Measurements from ENCODE around the gene SYT8.

The SYT8 gene

DNA sequence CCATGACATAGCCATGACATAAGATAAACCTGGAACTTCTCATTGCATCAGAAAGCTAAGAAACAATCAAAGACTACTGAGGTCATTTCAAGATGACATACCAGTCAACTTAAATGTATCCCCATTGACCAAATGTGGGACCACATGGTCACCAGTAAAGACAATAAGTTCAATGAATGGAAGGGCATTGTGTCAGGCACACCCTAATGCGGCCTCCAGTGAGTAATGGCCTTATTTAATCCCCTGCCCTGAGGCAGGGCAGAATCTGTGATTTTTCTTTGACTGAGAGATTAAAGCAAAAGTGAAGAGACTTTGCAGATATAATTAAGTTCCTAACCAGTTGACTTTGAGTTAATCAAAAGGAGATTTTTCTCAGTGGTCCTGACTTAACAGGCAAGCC, 17.3 kb upstream of the SYT8 start:
- no peak for DNase-seq (ENCODE audit: low read depth)

DNA sequence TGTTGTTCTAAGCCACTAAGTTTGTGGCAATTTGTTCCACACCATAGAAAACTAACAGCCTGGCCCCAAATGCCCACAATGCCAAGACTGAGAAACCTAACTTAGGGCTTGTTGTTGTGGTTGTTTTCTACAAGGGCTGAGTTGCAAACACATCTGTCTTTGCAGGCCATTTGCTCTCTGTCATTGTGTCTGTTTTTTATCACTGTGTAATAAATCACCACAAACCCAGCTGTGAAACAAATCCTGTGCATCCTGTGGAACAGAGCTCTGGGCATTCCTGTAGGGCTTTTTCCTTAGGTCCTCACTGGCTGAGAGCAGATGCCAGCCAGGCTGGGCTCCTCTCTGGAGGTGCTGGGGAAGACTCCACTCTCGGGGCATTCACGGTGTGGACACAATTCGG, 15.7 kb upstream of the SYT8 start:
- no peak for DNase-seq (ENCODE audit: low read depth)

DNA sequence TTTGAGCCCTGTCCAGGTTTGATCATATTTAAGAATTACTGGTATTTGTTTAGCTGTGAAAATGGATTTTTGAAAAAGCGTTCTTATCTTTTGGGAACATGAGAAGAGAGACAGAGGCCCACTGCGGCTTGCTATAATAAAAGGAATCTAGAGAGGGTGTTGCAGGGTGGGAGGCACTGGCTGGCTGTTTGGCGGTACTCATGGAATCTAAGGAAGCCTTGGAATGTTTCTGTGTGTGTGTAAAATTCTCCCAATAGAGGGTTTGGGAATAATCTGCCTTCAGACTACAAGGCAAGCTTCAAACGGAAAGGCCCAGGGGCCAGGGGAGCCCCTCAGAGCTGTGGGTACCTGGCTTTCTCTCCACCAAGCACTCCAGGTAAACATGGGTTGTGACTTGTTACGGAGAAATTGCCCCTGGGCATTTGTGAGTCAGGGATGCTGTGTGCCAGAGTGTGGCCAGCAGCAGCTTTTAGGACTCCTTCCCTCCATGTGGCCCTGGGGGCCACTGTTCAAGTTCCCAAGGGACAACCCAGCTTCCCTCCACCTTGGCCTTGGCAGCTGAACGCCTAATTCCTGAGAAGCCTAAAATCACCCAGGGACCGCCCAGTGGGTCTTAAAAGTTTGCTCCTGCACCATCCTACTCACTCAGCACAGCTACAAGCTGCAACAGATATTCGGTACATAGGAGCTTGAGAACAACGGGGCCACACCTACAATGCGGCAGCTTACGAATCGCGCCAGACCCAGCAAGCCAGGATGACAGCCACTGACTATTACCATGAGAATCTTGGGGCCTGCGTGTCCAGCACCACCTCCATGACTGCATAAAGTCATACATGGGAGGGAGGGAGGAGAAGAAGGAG, 14.1 kb upstream of the SYT8 start:
- no peak for DNase-seq (ENCODE audit: low read depth)

DNA sequence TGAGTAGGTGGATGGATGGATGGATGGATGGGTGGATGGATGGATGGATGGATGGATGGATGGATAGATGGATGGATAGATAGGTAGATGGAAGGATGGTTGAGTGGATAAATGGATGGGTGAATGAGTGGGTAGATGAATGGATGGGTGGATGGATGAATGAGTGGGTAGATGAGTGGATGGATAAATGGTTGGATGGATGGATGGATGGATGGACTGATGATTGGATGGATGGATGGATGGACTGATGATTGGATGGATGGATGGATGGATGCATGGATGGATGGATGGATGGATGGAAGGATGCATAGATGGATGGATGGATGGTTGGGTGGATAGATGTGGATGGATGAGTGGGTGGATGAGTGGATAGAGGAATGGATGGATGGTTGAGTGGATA, 13.2 kb upstream of the SYT8 start:
- DNase-seq (ENCODE audit: low read depth), result no peak

DNA sequence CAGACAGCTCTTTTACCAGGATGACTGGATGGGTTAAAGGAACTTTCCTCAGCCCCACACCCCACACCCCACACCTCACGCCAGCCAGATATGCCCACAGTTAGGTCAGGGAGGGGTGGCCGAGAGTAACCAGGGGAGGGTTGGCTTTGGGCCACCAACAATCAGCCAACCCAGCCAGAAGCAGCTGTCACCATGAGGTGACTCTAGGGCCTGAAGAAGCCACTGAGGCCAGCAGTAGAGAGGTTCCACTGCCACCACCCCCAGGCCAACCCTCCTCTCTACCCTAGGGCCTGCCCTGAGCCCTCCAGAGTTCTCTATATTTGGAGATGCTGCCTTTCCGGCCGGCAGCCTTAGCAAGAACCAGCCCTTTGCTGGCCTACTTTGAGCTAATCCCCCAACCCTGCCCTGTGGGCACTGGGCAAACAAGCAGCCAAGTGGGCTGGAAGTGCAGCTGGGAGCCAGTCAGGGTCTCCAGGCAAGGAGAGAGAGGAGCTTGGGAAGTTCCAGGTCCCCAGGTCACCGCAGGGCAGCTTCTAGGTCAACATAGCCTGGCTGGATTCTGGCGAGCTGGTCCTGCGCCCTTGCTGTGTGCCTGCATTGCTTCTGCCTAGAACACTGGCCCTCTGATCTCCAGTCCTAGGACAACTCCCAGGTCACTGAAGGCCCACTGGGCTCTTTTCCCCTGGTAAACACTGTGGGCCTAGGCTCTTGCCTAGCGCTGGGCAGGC, 12.0 kb upstream of the SYT8 start:
- DNase-seq (ENCODE audit: low read depth), result no peak

DNA sequence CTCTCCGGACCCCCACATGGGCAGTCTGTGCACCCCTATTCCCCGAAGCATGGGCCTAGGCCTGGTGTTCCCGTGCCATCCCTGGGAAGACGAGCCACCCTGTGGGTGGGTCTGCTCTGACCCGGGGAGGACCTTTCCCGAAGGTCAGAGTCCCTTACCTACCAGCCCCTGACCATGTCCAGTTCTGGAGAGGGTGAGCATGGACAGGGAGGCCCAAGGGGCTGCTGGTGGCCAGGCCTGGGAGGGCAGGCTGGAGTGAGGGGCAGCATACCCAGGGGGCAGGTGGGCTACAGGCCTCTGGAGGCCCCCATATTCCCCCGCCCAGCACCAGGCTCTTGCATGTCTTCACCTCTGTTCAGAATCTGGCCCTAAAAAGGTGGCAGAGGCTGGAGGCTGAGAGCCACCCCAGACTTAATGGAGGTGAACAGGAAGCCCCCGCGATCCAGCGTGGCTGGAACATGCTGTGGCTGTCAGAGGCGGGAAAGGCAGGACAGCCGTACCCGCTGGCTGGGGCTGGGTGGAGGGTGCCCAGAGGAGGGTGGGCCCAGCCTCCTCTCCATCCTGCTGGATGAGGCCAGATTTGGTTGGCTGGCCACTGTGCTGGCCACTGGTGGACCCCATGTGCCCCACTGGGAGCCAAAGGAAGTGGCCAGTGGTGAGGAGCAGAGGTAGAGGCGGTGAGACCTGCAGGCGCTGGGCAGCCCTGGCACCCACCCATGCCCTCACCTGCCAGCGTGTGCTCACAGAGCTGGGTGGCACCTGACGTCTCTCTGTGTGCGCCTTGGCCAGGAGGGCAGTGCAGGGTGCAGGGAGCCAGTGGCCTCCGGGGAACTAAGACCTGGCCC, 11.2 kb upstream of the SYT8 start:
- DNase-seq (ENCODE audit: low read depth), result no peak

DNA sequence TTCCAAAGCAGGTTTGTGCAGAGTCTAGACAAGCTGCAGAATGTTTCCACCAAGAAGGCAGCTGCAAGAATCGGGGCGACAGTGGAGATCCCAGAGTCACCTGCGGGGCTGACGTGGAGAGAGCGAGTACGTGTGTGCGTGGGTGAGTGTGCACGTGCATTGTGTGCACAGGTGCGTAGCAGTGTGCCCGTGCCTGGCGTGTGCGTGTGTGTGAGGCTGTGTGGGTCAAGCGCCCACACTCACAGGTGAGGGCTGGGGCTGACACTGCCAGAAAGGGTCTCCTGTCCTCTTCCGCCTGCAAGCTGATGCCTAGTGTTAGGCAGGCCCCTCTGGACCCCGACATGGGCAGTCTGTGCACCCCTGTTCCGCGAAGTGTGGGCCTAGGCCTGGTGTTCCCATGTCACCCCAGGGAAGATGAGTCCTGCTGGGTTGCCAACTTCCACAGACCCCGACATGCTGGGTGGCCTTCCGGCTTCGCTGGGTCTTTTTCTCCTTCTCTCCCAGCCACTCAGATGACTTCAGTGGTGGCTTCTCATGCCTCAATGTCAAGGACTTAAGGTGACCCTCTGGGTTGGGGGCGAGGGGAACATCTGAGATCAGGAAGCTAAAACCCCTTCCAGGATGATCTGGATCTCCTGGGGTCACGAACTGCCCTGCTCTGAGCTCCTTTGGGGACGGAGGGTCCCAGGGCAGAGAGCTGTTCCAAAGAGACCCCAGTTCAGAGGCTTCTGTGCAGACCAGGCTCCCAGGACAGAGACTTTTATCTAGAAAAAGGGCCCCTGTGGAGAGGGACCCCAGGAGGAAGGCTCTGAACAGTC, 10.4 kb upstream of the SYT8 start:
- DNase-seq (ENCODE audit: low read depth), result no peak

DNA sequence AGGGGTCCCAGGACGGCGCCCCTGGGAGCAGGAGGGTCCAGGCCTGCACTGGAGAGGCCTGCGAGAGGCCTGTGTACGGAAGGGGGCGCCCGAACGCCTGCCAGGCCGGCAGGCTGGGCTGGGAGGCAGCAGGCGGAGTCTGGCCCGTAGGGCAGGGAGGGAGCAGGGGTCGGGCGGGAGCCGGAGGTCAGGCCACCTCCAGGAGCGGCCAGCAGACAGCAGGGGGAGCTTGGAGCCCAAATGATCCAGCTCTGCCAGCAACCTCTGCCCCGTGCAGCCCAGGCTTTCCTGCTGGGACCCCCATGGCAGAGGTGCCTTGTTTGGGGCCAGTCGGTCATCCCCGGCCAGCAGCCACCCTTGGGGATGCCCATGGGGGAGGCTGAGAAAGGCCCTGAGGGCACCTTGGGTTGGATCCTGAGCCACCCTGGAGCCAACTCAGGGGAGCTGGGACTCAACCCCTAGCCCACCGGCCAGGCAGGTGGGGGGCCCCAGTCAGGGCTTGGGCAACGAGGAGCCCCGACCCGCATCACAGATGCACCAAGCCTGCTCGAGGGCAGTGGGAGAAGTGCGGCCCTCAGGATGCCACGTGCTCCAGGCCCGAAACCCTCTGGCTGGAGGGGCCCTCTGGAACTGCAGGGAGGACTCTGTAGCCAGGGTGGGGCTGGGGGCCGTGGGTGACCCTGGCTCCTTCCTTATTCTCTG, 9.6 kb upstream of the SYT8 start:
- DNase-seq (ENCODE audit: low read depth), result no peak

DNA sequence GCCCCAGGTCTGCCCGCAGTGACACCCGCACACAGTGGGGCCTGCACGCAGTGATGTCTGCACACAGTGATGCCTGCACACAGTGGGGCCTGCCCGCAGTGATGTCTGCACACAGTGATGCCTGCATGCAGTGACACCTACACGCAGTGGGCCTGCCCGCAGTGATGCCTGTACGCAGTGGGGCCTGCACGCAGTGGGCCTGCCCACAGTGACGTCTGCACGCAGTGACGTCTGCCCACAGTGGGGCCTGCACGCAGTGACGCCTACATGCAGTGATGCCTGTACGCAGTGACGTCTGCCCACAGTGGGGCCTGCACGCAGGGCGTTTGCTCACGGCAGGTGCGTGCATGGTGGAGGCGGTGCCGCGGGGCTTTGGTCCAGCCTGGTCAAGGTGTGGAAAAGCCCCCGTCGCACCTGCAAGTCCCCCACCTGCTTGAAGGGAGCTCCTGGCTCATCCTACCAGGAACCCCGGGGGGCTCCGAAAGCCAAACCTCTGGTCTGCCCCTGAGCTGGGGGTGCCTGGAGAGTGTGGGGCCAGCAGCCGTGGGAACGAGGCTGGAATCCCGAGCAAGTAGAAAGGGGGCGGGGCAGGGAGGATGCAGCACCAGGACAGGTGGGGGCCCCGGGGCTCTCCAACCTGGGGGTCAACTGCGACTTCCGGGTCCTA, 8.9 kb upstream of the SYT8 start:
- DNase-seq (ENCODE audit: low read depth), result no peak

DNA sequence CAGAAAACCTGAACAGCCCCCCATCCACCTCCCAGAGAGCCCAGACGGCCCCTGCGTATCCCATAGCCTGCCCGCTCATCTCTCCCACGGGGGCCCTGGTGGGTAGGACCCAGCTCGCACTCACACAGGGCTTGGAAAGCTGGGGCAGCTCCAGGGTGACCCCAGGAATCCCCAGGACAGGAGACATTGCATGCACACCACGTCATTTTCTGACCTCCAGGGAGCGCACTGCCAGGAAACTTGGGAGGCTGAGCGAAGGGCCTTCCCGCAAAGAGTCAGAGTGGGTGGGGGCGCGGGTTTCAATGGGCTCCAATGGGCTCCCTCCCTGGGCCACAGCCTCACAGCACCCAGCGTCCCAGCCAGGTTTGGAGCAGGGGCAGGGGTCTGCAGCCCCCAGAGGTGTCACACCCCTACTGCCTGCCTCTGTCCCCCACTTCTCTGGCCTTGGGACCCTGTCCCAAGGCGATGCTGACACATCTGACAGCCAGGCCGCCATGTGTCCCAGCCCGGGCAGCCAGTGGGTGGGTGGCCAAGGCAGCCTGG, 8.2 kb upstream of the SYT8 start:
- no peak for DNase-seq (ENCODE audit: low read depth)

DNA sequence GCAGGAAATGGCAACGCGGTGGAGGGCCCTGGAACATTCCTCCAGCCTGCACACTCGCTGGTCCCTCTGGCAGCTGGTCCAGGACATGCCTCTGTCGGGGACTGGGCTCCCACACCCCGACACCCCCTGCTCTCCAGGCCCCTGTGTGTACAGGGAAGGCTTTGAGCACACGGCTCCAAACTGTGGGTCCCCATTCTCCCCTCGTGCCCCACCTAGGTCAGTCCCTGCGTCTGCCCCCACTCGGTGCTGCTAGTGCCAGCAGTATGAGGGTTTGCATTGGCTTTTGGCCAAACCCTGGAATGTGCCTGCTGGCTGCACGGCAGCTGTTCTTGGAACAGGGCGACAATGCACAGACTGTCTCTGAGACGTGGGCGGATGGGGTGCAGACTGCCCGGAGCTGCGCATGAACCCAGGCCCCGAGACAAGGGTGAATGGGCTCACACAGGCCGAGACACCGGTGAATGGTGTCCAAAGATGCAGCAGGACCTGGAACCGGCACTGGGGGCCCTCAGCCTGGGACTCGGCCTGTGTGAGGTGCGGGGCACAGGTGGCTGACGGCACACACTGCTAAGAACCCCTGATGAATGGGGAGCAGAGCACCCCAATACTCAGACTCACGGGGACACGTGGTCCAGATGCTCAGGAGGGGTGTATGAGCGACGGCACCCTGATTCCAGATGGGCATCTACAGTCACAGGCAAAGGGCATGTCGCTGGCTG, 7.5 kb upstream of the SYT8 start:
- no peak for DNase-seq (ENCODE audit: low read depth)

DNA sequence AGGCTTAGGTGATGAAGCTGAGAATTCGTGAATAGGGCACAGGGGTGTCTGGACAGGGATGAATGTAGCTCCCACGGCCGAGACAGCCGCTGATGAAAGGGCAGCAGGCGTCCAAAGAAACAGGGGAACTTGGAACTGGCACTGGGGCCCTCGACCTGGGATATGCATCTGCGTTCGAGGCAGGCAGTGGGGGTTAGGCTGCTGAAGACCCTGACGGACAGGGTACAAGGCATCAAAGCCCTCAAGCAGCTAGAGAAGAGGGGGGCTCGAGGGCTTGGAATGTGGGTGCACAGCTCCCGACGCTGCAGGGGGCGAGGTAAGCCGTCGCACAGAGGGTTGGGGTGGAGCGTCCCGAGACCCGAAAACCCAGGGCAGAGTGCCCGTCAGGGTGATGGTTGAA, 6.9 kb upstream of the SYT8 start:
- DNase-seq (ENCODE audit: low read depth), result no peak

DNA sequence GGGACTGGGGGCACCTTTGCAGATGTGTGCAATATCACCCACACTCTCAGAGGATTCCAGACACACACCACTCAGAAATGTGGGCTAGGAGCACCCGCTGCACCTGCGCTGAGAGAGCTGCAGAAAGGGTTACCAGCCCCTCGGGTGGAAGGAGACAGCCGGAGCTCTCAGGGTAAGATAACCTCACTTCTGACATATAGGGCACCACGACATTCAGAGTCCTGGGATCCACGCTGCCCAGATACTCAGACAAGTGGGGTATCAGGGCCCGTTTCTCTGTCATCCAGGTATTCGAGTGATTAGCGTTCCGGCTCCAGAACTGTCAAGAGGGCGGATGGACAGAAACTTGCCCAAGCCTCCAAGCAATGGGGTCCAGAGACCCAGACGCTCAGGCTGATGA, 6.2 kb upstream of the SYT8 start:
- no peak for DNase-seq (ENCODE audit: low read depth)

DNA sequence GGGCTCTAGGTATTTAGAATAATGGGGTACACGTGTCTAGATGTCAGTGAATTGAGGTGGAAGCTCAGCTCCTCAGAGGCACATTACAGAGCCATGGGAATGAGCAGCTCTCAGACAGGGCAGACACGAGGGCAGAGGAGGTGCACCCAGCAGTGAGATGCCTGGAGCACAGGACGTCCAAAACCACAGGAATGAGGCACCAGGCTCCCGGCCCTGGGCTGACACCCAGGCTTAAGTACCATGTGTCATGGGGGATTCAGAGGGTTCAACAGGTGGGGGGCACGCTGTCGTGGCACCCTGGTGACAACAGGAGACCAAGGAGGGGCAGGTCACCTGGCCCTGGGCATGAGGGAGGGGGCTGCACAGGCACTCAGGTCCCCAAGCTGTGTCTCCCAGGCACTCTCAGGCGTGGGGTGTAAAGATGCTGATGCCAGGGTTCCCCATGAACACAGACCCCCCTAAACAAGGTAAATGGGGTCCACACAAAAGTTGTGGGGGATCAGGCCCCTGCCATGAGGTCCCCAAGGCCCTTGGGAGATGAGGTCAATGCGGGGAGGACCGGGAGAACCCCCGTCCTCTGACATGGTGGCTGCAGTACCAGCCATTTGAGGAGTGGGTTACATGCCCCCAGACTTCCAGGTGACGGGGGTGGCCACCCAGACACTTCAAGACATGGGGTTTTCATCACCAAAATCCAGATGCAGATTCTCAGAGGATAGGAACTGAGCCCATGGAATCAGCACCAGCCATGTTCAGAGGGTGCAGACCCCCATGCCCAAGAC, 5.6 kb upstream of the SYT8 start:
- DNase-seq (ENCODE audit: low read depth), result no peak

DNA sequence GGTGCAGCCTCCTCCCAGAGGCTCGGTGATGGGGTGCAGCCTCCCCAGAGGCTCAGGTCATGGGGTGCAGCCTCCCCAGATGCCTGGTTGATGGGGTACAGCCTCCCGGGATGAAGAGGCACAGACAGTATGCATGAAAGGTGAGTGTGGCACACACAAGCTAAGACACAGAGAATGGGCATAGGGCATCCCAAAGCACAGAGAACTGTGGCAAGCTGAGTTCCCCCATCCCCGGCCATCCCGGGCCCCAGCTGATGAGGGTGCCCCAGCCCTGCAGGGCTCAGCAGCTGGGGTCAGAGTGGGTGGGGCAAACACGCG, 4.8 kb upstream of the SYT8 start:
- no peak for DNase-seq (ENCODE audit: low read depth)

DNA sequence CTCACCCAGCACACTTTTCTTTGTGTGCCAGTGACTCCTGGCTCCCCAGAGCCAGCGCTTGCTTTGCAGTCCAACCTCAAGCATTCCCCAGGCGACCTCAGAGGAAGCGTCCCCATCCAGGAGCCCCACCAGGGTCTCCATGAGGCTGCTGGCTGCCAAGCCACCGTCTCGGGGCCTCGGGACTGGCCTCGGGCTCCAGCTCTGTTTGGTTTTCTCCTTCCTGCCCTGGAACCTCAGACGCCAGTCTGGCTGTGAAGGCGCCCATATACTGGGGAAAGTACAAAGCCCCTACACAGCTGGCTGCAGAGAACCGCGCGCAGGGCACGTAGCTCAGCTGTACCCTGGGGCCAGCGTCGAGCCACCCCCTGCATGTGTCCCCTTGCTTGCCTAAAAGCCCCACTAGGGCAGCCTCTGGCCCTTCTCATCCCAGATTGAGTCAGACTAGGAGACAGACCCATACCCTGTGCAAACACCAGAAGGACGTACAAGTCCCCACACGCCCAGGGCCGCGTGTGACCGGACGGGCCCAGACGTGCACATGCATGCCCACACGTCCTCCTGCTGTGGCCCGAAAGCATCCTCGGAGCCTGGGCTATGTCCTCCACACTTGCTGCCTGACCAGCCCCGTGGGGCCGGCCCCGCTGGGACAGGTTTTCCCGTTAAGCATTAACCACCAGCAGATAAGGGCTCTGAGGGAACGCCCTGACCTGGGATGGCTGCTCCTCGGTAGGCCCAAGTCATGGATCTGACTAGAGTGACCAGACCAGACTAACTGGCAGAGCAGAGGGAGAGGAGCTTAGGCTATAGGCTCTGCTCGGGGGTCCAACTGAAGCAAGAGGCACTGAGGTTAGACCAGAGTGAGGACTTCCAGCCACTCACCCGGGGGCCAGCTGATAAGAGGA, 4.2 kb upstream of the SYT8 start:
- no peak for DNase-seq (ENCODE audit: low read depth)

DNA sequence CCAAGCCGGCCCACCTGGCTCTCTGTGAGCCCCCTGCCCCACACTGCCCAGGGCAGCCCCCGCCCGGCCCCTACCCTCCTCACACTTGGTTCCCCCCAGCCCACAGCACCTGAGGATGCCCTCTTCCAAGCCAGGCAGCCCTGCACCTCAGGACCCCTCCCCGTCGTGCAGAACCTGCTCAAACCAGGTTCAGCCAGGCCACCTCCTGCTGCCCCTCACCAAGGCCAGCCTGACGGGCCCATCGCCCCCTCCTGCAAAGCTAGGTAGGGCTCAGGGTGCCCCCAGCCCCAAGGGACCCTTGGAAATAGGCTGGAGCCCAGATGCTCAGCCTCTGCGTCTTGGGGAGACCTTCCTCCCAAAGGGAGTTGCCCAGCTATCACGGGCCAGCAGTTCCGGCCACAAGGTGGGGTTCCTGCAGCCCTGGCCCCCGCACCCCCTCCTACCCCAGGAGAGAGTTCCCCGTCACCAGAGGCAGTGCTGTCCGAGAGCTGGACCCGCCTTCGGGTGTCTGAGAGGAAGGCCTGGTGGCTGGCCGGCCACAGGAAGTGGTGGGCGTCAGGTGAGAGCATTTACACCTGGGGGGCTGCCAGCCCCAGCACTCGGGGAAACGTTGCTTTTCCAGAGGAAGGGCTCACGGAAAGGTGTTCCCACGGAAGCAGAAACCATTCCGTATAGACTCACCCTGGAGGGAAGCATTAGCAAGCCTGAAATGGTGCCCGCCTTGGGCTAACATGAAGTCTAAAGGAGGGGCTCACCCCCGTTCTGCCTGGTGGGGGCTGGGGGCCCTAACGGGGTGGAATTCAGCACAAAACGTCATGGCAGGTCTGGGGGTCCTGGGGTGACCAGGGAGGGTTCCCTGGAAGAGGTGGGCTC, 3.2 kb upstream of the SYT8 start:
- DNase-seq (ENCODE audit: low read depth), result no peak
